Prostate gland (tissue), 2 donors: ENCODE measurements around the gene CDR2L. TPM values are rescaled to one million over a fixed set of nuclear protein-coding genes. Genes with fewer than 3 reads are reported as not detected.
"Not testable (repeated sequence)": the region's sequence is repeated elsewhere in the genome, so short reads cannot be mapped to it uniquely, and the experiment has no call there.

Source experiments
- DNase-seq: peaks from one replicate; pipeline ENCODE4 v3.0.0-alpha.2; 2019; ENCODE audit warnings: low spot score
- H3K27ac ChIP-seq, 2 donors: fragments of 200-600 bp; sonication (generic); 2 replicates each; pipeline ENCODE4 v1.5.1; 2017 to 2019
- H3K27me3 ChIP-seq: fragments of 200-600 bp; sonication (generic); replicated peaks from 2 replicates; pipeline ENCODE4 v1.5.1; 2019; ENCODE audit not compliant: insufficient read depth
- H3K36me3 ChIP-seq, 2 donors: fragments of 200-600 bp; sonication (generic); 1 replicate in 1 of 2; 2 replicates in 1 of 2; pipeline versions ENCODE4 v1.5.1 to v1.8.1; 2017 to 2019
- H3K4me1 ChIP-seq: fragments of 200-600 bp; sonication (generic); replicated peaks from 2 replicates; pipeline ENCODE4 v1.5.1; 2019
- H3K4me3 ChIP-seq, 2 donors: fragments of 200-600 bp; sonication (generic); 2 replicates each; pipeline ENCODE4 v1.5.1; 2017 to 2019
- H3K9me3 ChIP-seq: fragments of 200-600 bp; sonication (generic); 2 replicates; pipeline ENCODE4 v1.5.1; 2017
- POLR2A ChIP-seq: fragments of 450-650 bp; IDR thresholded peaks from one replicate; pipeline ENCODE4 v1.6.1; 2016; ENCODE audit warnings: antibody characterized with exemption, mild to moderate bottlenecking
- POLR2AphosphoS5 ChIP-seq: sonication (generic); formaldehyde crosslinking; IDR thresholded peaks from one replicate; pipeline ENCODE4 v1.6.1; 2017; ENCODE audit warnings: antibody characterized with exemption
- WGBS: methylation state at CpG from one replicate; pipeline ENCODE4 v1.1.5; 2018; 5-methylcytosine and 5-hydroxymethylcytosine counted together
- intact Hi-C: fragments of 100-400 bp; cut with DNase I; formaldehyde crosslinking; loops from one replicate; pipeline ENCODE4 v1.14.2; 2022
- total RNA-seq, 2 donors: library from RNA; depleted of rRNA; stranded (reverse); fragments of >200 nt; gene quantifications; one replicate each; pipeline ENCODE4 v1.1.0, GENCODE V29; 2016
- TF ChIP-seq, protein P1 (sequence below), 4 experiments: fragments of 200-600 bp in 2 of 4; fragments of 450-650 bp in 2 of 4; sonication (generic) in 2 of 4; IDR thresholded peaks; 1 replicate in 3 of 4; 2 replicates in 1 of 4; pipeline ENCODE4 v1.5.1; 2016 to 2019; ENCODE audit warnings: antibody characterized with exemption in 4 of 4, mild to moderate bottlenecking in 2 of 4, moderate library complexity in 2 of 4

Gene CDR2L
- total RNA-seq, 2 donors from 2014 or later: 13.7 to 34.9 TPM

- 86% methylated on average over 17 of the region's 17 CpGs for WGBS
- intact Hi-C loops: no loop called here
- no peak for TF ChIP-seq POLR2A
- TF ChIP-seq POLR2AphosphoS5: no peak
- TF ChIP-seq, protein P1, sequence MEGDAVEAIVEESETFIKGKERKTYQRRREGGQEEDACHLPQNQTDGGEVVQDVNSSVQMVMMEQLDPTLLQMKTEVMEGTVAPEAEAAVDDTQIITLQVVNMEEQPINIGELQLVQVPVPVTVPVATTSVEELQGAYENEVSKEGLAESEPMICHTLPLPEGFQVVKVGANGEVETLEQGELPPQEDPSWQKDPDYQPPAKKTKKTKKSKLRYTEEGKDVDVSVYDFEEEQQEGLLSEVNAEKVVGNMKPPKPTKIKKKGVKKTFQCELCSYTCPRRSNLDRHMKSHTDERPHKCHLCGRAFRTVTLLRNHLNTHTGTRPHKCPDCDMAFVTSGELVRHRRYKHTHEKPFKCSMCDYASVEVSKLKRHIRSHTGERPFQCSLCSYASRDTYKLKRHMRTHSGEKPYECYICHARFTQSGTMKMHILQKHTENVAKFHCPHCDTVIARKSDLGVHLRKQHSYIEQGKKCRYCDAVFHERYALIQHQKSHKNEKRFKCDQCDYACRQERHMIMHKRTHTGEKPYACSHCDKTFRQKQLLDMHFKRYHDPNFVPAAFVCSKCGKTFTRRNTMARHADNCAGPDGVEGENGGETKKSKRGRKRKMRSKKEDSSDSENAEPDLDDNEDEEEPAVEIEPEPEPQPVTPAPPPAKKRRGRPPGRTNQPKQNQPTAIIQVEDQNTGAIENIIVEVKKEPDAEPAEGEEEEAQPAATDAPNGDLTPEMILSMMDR (IDR thresholded peaks at IDR 0.05): no peak
Observed at GRCh38 chr17:74979408-74980146, 7.9 kb upstream of the CDR2L start.

GRCh38 chr17:74981318-74981978 lies 6.0 kb upstream of the CDR2L start:
- Histone ChIP-seq H3K27me3 (no peaks in the 10 kb centered on the region), H3K4me3 (peak overlapping the region; percentile 45 to 57), H3K4me1 (no peaks in the 10 kb centered on the region), H3K36me3 (no peaks in the 10 kb centered on the region), H3K9me3 (no peaks in the 10 kb centered on the region), H3K27ac (peak overlapping the region; percentile 84 to 85)
- 40% methylated on average over 15 of the region's 16 CpGs for WGBS
- TF ChIP-seq POLR2A (no peak), POLR2AphosphoS5 (no peak)
- TF ChIP-seq, protein P1 (IDR thresholded peaks at IDR 0.05): no peak
- intact Hi-C loops: no loop called here
- DNase-seq: no peak

More at GRCh38 chr17:74979408-74980146, 7.9 kb upstream of the CDR2L start:
- Histone ChIP-seq H3K9me3 (no peaks in the 10 kb centered on the region), H3K27ac (no peak overlapping the region), H3K4me1 (no peaks in the 10 kb centered on the region), H3K4me3 (no peak overlapping the region), H3K27me3 (no peaks in the 10 kb centered on the region), H3K36me3 (no peaks in the 10 kb centered on the region)
- no peak for DNase-seq

DNA sequence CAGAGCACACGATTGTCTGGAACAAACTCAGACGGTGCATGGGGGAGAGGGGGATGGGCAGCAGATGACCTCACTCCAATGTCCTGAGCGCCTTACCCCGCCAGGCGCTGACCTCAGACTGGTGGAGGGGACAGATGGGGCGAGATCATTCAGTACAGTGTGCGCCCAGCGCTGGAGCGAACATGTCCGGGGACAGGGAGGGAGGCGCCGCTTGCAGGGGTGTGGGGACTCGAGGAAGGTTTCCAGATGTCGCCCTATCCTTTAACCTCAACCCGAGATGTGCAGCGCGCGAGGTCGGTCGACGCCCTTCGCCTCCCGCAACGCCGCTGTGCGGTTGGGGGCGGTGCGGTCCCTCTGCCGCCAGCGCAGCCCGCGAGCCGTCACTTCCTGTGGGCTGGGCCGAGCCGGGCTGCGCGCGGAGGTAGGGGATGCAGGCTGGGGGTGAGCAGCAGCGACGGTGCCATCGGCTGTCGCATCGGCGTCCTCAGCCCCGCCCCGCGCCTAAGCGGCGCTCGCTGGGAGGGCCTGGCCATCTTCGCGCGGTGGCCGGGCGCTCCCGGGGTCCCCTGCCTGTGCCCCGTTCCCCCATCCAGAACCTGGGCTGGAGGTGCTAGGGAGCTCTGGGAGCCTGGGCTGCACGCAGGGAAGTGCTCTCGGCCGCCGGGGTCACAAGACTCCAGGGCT lies 5.3 kb upstream of the CDR2L start:
- Histone ChIP-seq H3K36me3 (no peaks in the 10 kb centered on the region), H3K4me1 (no peaks in the 10 kb centered on the region), H3K9me3 (no peaks in the 10 kb centered on the region), H3K4me3 (peak overlapping the region; percentile 45 to 57), H3K27me3 (no peaks in the 10 kb centered on the region), H3K27ac (peak overlapping the region; percentile 84 to 85)
- WGBS: 2% methylated on average over 54 of the region's 61 CpGs
- TF ChIP-seq POLR2AphosphoS5 (no peak), POLR2A (peak; percentile 77)
- TF ChIP-seq, protein P1 (IDR thresholded peaks at IDR 0.05): peak in 2 of 4 experiments; percentile 31 to 38
- intact Hi-C loops: no loop called here
- DNase-seq: peak; percentile 53

- H3K9me3 ChIP-seq, H3K27me3 ChIP-seq, DNase-seq, H3K4me1 ChIP-seq, intact Hi-C loops, H3K36me3 ChIP-seq: not testable (repeated sequence)
- Histone ChIP-seq H3K4me3 (peak overlapping the region; percentile 45 to 57), H3K27ac (peak overlapping the region; percentile 84 to 85)
- 55% methylated on average over 8 of the region's 14 CpGs for WGBS
Observed at GRCh38 chr17:74982663-74983313, 4.6 kb upstream of the CDR2L start.

GRCh38 chr17:74986206-74986576 lies 1.2 kb upstream of the CDR2L start:
- 94% methylated on average over 3 of the region's 3 CpGs for WGBS
- H3K27ac ChIP-seq: no peak overlapping the region
- intact Hi-C loops: no loop called here
- no peak overlapping the region for H3K4me3 ChIP-seq
- TF ChIP-seq POLR2AphosphoS5 (no peak), POLR2A (no peak)
- TF ChIP-seq, protein P1 (IDR thresholded peaks at IDR 0.05): no peak
- H3K27me3 ChIP-seq: no peaks in the 10 kb centered on the region
- no peaks in the 10 kb centered on the region for H3K36me3 ChIP-seq
- H3K9me3 ChIP-seq: no peaks in the 10 kb centered on the region
- no peak for DNase-seq
- no peaks in the 10 kb centered on the region for H3K4me1 ChIP-seq
